OCI-LY1 (cell line): ENCODE measurements around the gene NUP214.

Source experiments
- CTCF ChIP-seq: fragments of 200-600 bp; sonication (generic), shearing (Covaris generic); IDR thresholded peaks from 2 replicates; pipeline ENCODE4 v1.5.1; 2017; ENCODE audit warnings: mild to moderate bottlenecking, antibody characterized with exemption, low read length, moderate library complexity, mixed read lengths
- EZH2 ChIP-seq: fragments of 200-600 bp; sonication (generic), shearing (Covaris generic); IDR thresholded peaks from 2 replicates; pipeline ENCODE4 v1.8.0; 2017; ENCODE audit warnings: borderline replicate concordance, mixed run types, mild to moderate bottlenecking, antibody characterized with exemption, low read length, moderate library complexity, mixed read lengths

- TF ChIP-seq CTCF (no peak), EZH2 (no peak)
Measured at GRCh38 chr9:131087354-131087893, 38.0 kb upstream of the NUP214 start.
